K562 (cell line): Measurements from ENCODE around the gene RASSF7. TPM values are rescaled to one million over a fixed set of nuclear protein-coding genes. Genes with fewer than 3 reads are reported as not detected.

Experiments
- ATAC-seq: fragments of 200-7000 bp; cut with Tn5 transposase; 3 replicates; pipeline ENCODE4 v1.9.1; 2020; ENCODE audit warnings: moderate library complexity
- BruUV-seq: library from RNA; stranded (reverse); fragments of 400-500 nt; replicated peaks from 2 replicates; lab custom pipeline; 2021; lab: Mats Ljungman, UMichigan
- CTCF ChIA-PET: fragments of 300-600 bp; formaldehyde crosslinking; extraction: SDS; loops from one replicate; lab custom pipeline; 2021; ENCODE audit warnings: low intra/inter-chr PET ratio; lab: Yijun Ruan, JAX
- POLR2A ChIA-PET: fragments of 300-600, 350-650 bp; sonication (Branson Sonifier 250); formaldehyde crosslinking; extraction: SDS; loops from one replicate; lab custom pipeline; 2021; ENCODE audit warnings: antibody characterized with exemption, inconsistent platforms; lab: Yijun Ruan, JAX
- DNase-seq, 4 experiments: peaks; one replicate each; pipeline versions ENCODE4 v3.0.0 to v3.0.0-alpha.2; 2011 to 2018; ENCODE audit warnings: low spot score in 3 of 4, mixed read lengths in 3 of 4; ENCODE audit errors: extremely low read depth in 1 of 4
- FAIRE-seq: peaks from 2 replicates; lab custom pipeline; 2011; peaks lifted over from hg19 to GRCh38; lab: Jason Lieb, UNC
- H2AFZ ChIP-seq: 2 replicates; pipeline ENCODE4 v1.6.0; 2011; ENCODE audit warnings: low read depth, low read length, control low read depth, inconsistent platforms
- H3K27ac ChIP-seq: fragments of 200-600 bp; 3 replicates; pipeline ENCODE4 v1.8.0; 2011; ENCODE audit warnings: low read depth, mild to moderate bottlenecking, control low read depth, inconsistent platforms, low read length, moderate library complexity, mixed read lengths; ENCODE audit errors: extremely low read depth
- H3K27me3 ChIP-seq, 2 experiments: fragments of 300-600 bp in 1 of 2; 2 replicates in 1 of 2; 3 replicates in 1 of 2; pipeline versions ENCODE4 v1.6.0 to v1.8.0; 2011; ENCODE audit warnings: inconsistent platforms in 2 of 2, low read length in 2 of 2, mild to moderate bottlenecking in 1 of 2, mixed read lengths in 1 of 2, moderate library complexity in 1 of 2; ENCODE audit not compliant: control insufficient read depth in 2 of 2, insufficient read depth in 2 of 2
- H3K36me3 ChIP-seq: fragments of 300-600 bp; 3 replicates; pipeline ENCODE4 v1.8.0; 2011; ENCODE audit warnings: mild to moderate bottlenecking, low read length, inconsistent platforms; ENCODE audit not compliant: control insufficient read depth, insufficient read depth
- H3K4me1 ChIP-seq, 2 experiments: fragments of 200-600 bp in 1 of 2; replicated peaks in 1 of 2; 2 replicates in 1 of 2; 3 replicates in 1 of 2; pipeline versions ENCODE4 v1.5.1 to v1.8.0; 2011; ENCODE audit warnings: inconsistent platforms in 2 of 2, low read length in 2 of 2, mild to moderate bottlenecking in 1 of 2, mixed read lengths in 1 of 2, moderate library complexity in 1 of 2; ENCODE audit not compliant: control insufficient read depth in 2 of 2, insufficient read depth in 2 of 2
- H3K4me2 ChIP-seq: 2 replicates; pipeline ENCODE4 v1.6.1; 2011; ENCODE audit warnings: low read length, control low read depth, inconsistent platforms, mixed read lengths; ENCODE audit not compliant: insufficient read depth
- H3K4me3 ChIP-seq: fragments of 200-600 bp; sonication (generic), shearing (Covaris generic); 2 replicates; pipeline ENCODE4 v1.5.1; 2016; ENCODE audit warnings: control low read depth, inconsistent platforms
- H3K79me2 ChIP-seq: fragments of 200-600 bp; 3 replicates; pipeline ENCODE4 v1.8.0; 2011; ENCODE audit warnings: low read length, inconsistent platforms; ENCODE audit not compliant: control insufficient read depth, insufficient read depth
- H3K9ac ChIP-seq, 2 experiments: 2 replicates each; pipeline versions ENCODE4 v1.6.0 to v1.6.1; 2011; ENCODE audit warnings: low read depth in 2 of 2, low read length in 2 of 2, control low read depth in 1 of 2, inconsistent platforms in 1 of 2, mild to moderate bottlenecking in 1 of 2, mixed read lengths in 1 of 2; ENCODE audit not compliant: insufficient read depth in 1 of 2
- H3K9me1 ChIP-seq: one replicate; pipeline ENCODE4 v1.6.0; 2011; ENCODE audit warnings: inconsistent platforms, mild to moderate bottlenecking, low read length, moderate library complexity; ENCODE audit not compliant: control insufficient read depth, insufficient read depth
- H3K9me3 ChIP-seq: replicated peaks from 2 replicates; pipeline ENCODE4 v1.5.1; 2011; ENCODE audit warnings: low read depth, low read length, inconsistent platforms; ENCODE audit not compliant: control insufficient read depth, insufficient read depth
- H4K20me1 ChIP-seq: replicated peaks from 2 replicates; pipeline ENCODE4 v1.6.1; 2011; ENCODE audit warnings: low read length, inconsistent platforms, mixed read lengths; ENCODE audit not compliant: control insufficient read depth, insufficient read depth
- BRD4 ChIP-seq: fragments of 200-600 bp; sonication (generic); IDR thresholded peaks from 2 replicates; pipeline ENCODE4 v1.6.1; 2017; ENCODE audit warnings: inconsistent platforms
- CCAR2 ChIP-seq: fragments of 200-400 bp; formaldehyde crosslinking; IDR thresholded peaks from 2 replicates; pipeline ENCODE4 v1.6.1; 2017; ENCODE audit warnings: mild to moderate bottlenecking, low read depth, low read length
- HDAC2 ChIP-seq: fragments of 450-650 bp; IDR thresholded peaks from 2 replicates; pipeline ENCODE4 v1.6.1; 2016; ENCODE audit warnings: mild to moderate bottlenecking
- PURB ChIP-seq: sonication (generic); formaldehyde crosslinking; IDR thresholded peaks from 2 replicates; pipeline ENCODE4 v1.9.0; 2021; ENCODE audit warnings: low read depth, mild to moderate bottlenecking, missing genetic modification reagents
- SMARCC2 ChIP-seq: fragments of 450-650 bp; IDR thresholded peaks from 2 replicates; pipeline ENCODE4 v1.6.1; 2017; ENCODE audit warnings: antibody characterized with exemption, moderate library complexity, mild to moderate bottlenecking, low read depth
- ZNF740 ChIP-seq, 3 experiments: fragments of 200-800 bp in 1 of 3; sonication (Bioruptor generic) in 1 of 3; sonication (generic) in 1 of 3; formaldehyde crosslinking in 1 of 3; IDR thresholded peaks; 2 replicates each; pipeline versions ENCODE4 v1.6.1 to v1.8.0; 2016 to 2022; ENCODE audit warnings: mild to moderate bottlenecking in 2 of 3, missing compliant biosample characterization in 2 of 3, missing genetic modification characterization in 2 of 3, missing genetic modification reagents in 1 of 3
- ZNF780A ChIP-seq: fragments of 250-450 bp; sonication (Bioruptor Pico); IDR thresholded peaks from 2 replicates; pipeline ENCODE4 v1.5.0; 2021; ENCODE audit warnings: mild to moderate bottlenecking
- WGBS: fragments of 100-300 bp; shearing (Covaris generic); methylation state at CpG from one replicate; pipeline ENCODE4 v1.1.6; 2016; ENCODE audit warnings: low coverage, mixed read lengths; ENCODE audit not compliant: insufficient coverage; ENCODE audit errors: missing lambda C conversion rate; 5-methylcytosine and 5-hydroxymethylcytosine counted together
- in situ Hi-C: fragments of 300-500 bp; cut with MboI; formaldehyde crosslinking; loops from 4 replicates; pipeline ENCODE4 v1.15.0; 2018; ENCODE audit warnings: inconsistent platforms, mixed read lengths
- intact Hi-C: fragments of 100-400 bp; cut with micrococcal nuclease; formaldehyde crosslinking; loops from 2 replicates; pipeline ENCODE4 v1.14.2; 2022
- polyA plus RNA-seq, 8 experiments: library from polyadenylated mRNA; depleted of rRNA in 4 of 8; stranded (reverse) in 5 of 8; unstranded in 3 of 8; fragments of >200 nt; fragmentation: Nextera tagmentation in 2 of 8; fragmentation: Illumina TruSeq in 1 of 8; extraction: Ambion mirVana in 2 of 8; extraction: Trizol in 1 of 8; gene quantifications; 2 replicates each; pipeline versions ENCODE4 v1.2.1 to v1.2.3, GENCODE V29; 2011 to 2014; ENCODE audit warnings: inconsistent platforms in 1 of 8, missing spikeins in 1 of 8
- total RNA-seq, 7 experiments: library from RNA; depleted of rRNA in 6 of 7; stranded (reverse); fragments of >200 nt in 6 of 7; fragmentation: Illumina TruSeq in 2 of 7; extraction: Trizol in 2 of 7; gene quantifications; 2 replicates each; pipeline versions ENCODE4 v1.2.1 to v1.2.3, GENCODE V29; 2011 to 2021; ENCODE audit warnings: low replicate concordance in 1 of 7

RASSF7 gene
- total and polyA plus RNA-seq, 9 of the 15 experiments (the other 6 are each of a cell fraction or from before 2014, with no cell fraction given), result 0.41 to 45.2 (median 18.6) TPM

- no peaks in the 10 kb centered on the region for H4K20me1 ChIP-seq
- 0 out of 2 replicates have a peak, but pooled peaks cover 1% of the 10 kb centered on the region for H3K9me3 ChIP-seq
- in situ Hi-C loops (no loop called here), intact Hi-C loops (no loop called here)
- H3K27ac ChIP-seq, result no peak overlapping the region
- H3K79me2 ChIP-seq, result no peaks in the 10 kb centered on the region
- no peak for TF ChIP-seq ZNF780A
- no peak for TF ChIP-seq ZNF740 (CRISPR knock-in tag; IDR thresholded peaks at IDR 0.05)
- no peak for TF ChIP-seq ZNF740 (tag; IDR thresholded peaks at IDR 0.05)
- TF ChIP-seq SMARCC2, result no peak
- TF ChIP-seq PURB (CRISPR knock-in tag), result no peak
- TF ChIP-seq CCAR2, result no peak
- no peak for TF ChIP-seq HDAC2
- TF ChIP-seq BRD4, result no peak
- no peak for DNase-seq
- no peaks in the 10 kb centered on the region for H3K9me1 ChIP-seq
- CTCF ChIA-PET, result no interaction called here
- FAIRE-seq, result no peak
- peak overlapping the region in 1 of 2 experiments; percentile 28; a peak in 1 of 4 replicates for H3K9ac ChIP-seq
- POLR2A ChIA-PET, result no interaction called here
- BruUV-seq, result no TSS peak
- no peak overlapping the region for H2AFZ ChIP-seq
- no peaks in the 10 kb centered on the region for H3K27me3 ChIP-seq
- no peak overlapping the region for H3K4me3 ChIP-seq
- no peak for ATAC-seq
- peaks cover 4% of the 10 kb centered on the region; the same call in 1 of the 3 replicates for H3K36me3 ChIP-seq
- no peak overlapping the region for H3K4me2 ChIP-seq
- H3K4me1 ChIP-seq, result peaks cover 0 to 34% of the 10 kb centered on the region in 2 experiments; a peak in 2 of 5 replicates
- WGBS, result 58% methylated on average over 17 of the region's 17 CpGs
Observed at GRCh38 chr11:526192-526591, 34.6 kb upstream of the RASSF7 start.
